GM18520 (cell line): Measurements from ENCODE around the gene CDT1.
"Not testable (repeated sequence)": the region's sequence is repeated elsewhere in the genome, so short reads cannot be mapped to it uniquely, and the experiment has no call there.

Experiments used
- ATAC-seq: cut with Tn5 transposase; IDR thresholded peaks from one replicate; pipeline ENCODE4 v1.9.1; 2021; ENCODE audit not compliant: unreplicated experiment

Gene CDT1

GRCh38 chr16:88782454-88783390 lies 20.9 kb upstream of the CDT1 start:
- ATAC-seq = no peak

GRCh38 chr16:88783391-88784073 lies 20.1 kb upstream of the CDT1 start:
- no peak for ATAC-seq

GRCh38 chr16:88784074-88784855 lies 19.3 kb upstream of the CDT1 start:
- no peak for ATAC-seq

GRCh38 chr16:88784856-88785105 lies 18.8 kb upstream of the CDT1 start:
- ATAC-seq = no peak

- ATAC-seq = no peak
Observed at GRCh38 chr16:88785106-88785924, 18.3 kb upstream of the CDT1 start, which contains the start of gene PIEZO1. TSS of gene PIEZO1 (minus strand) at chr16:88785220. CDS start at chr16:88784964, 256 bp downstream.

- no peak for ATAC-seq
Observed at GRCh38 chr16:88787579-88788314, 15.8 kb upstream of the CDT1 start.

- not testable (repeated sequence) for ATAC-seq
Observed at GRCh38 chr16:88788749-88789148, 14.8 kb upstream of the CDT1 start.

- no peak for ATAC-seq
Observed at GRCh38 chr16:88789594-88789993, 14.0 kb upstream of the CDT1 start.

GRCh38 chr16:88790312-88791211 lies 13.0 kb upstream of the CDT1 start:
- ATAC-seq = no peak

- no peak for ATAC-seq
Observed at GRCh38 chr16:88792078-88792550, 11.5 kb upstream of the CDT1 start.

GRCh38 chr16:88792668-88793250 lies 10.8 kb upstream of the CDT1 start:
- ATAC-seq = no peak

GRCh38 chr16:88793251-88793954 lies 10.2 kb upstream of the CDT1 start:
- ATAC-seq = no peak

GRCh38 chr16:88796278-88796677 lies 7.3 kb upstream of the CDT1 start:
- no peak for ATAC-seq

- ATAC-seq = no peak
Observed at GRCh38 chr16:88798073-88798472, 5.5 kb upstream of the CDT1 start.

- no peak for ATAC-seq
Observed at GRCh38 chr16:88798772-88799455, 4.7 kb upstream of the CDT1 start.

GRCh38 chr16:88799569-88800276 lies 3.9 kb upstream of the CDT1 start:
- ATAC-seq = no peak

GRCh38 chr16:88800277-88800592 lies 3.4 kb upstream of the CDT1 start:
- no peak for ATAC-seq
